Right lung (tissue), 5 donors: ENCODE data around the gene CDKAL1. TPM values are rescaled to one million over a fixed set of nuclear protein-coding genes. Genes with fewer than 3 reads are reported as not detected.
"Not testable (repeated sequence)": the region's sequence is repeated elsewhere in the genome, so short reads cannot be mapped to it uniquely, and the experiment has no call there.

ENCODE experiments used
- DNase-seq, 2 donors: peaks; one replicate each; pipeline ENCODE4 v3.0.0-alpha.2; 2013
- polyA plus RNA-seq, 5 donors: library from polyadenylated mRNA; unstranded; fragments of 120-200 nt; gene quantifications; one replicate each; pipeline versions ENCODE4 v1.2.1 to v1.2.3, GENCODE V29; 2013; ENCODE audit warnings: inconsistent platforms in 1 of 5, low replicate concordance in 1 of 5; ENCODE audit not compliant: insufficient read length in 5 of 5, insufficient read depth in 1 of 5

The CDKAL1 gene
- polyA plus RNA-seq, 5 donors, result 15.1 to 19.5 (median 18.2) TPM

GRCh38 chr6:20740727-20741126 is 206.5 kb downstream of the CDKAL1 start:
- no peak for DNase-seq

GRCh38 chr6:20741490-20741889 is 207.2 kb downstream of the CDKAL1 start:
- no peak for DNase-seq

GRCh38 chr6:20744911-20745557 is 210.8 kb downstream of the CDKAL1 start:
- no peak for DNase-seq

GRCh38 chr6:20746024-20746423 is 211.8 kb downstream of the CDKAL1 start:
- DNase-seq, result no peak

- DNase-seq, result no peak
These were observed 212.7 kb downstream of the CDKAL1 start for GRCh38 chr6:20746805-20747558.

- DNase-seq, result no peak
These were observed 213.7 kb downstream of the CDKAL1 start for GRCh38 chr6:20747991-20748390.

GRCh38 chr6:20751293-20751935 is 217.2 kb downstream of the CDKAL1 start:
- DNase-seq, result no peak

- no peak for DNase-seq
These were observed 221.4 kb downstream of the CDKAL1 start for GRCh38 chr6:20755631-20756030.

- DNase-seq, result not testable (repeated sequence)
These were observed 222.4 kb downstream of the CDKAL1 start for GRCh38 chr6:20756584-20757147.

GRCh38 chr6:20757761-20758160 is 223.5 kb downstream of the CDKAL1 start:
- DNase-seq, result no peak

GRCh38 chr6:20763296-20763695 is 229.0 kb downstream of the CDKAL1 start:
- DNase-seq, result no peak

GRCh38 chr6:20769631-20770030 is 235.4 kb downstream of the CDKAL1 start:
- DNase-seq, result no peak

GRCh38 chr6:20770773-20771172 is 236.5 kb downstream of the CDKAL1 start:
- DNase-seq, result no peak

GRCh38 chr6:20771409-20771808 is 237.2 kb downstream of the CDKAL1 start:
- no peak for DNase-seq

GRCh38 chr6:20773822-20774221 is 239.6 kb downstream of the CDKAL1 start:
- no peak for DNase-seq

GRCh38 chr6:20775981-20776380 is 241.7 kb downstream of the CDKAL1 start:
- DNase-seq, result no peak

GRCh38 chr6:20777801-20778200 is 243.5 kb downstream of the CDKAL1 start:
- DNase-seq, result no peak

- DNase-seq, result no peak
These were observed 244.2 kb downstream of the CDKAL1 start for GRCh38 chr6:20778459-20778858.

GRCh38 chr6:20778912-20779311 is 244.7 kb downstream of the CDKAL1 start:
- no peak for DNase-seq

GRCh38 chr6:20789162-20789561 is 254.9 kb downstream of the CDKAL1 start:
- DNase-seq, result no peak

- no peak for DNase-seq
These were observed 256.0 kb downstream of the CDKAL1 start for GRCh38 chr6:20790032-20790791.

- DNase-seq, result no peak
These were observed 256.8 kb downstream of the CDKAL1 start for GRCh38 chr6:20791074-20791473.
